ES-I3 (cell line): ENCODE data around the gene DNAJB1.
A peak's percentile ranks its signal among the peaks of the same experiment; 100 is the strongest.
"Not testable (repeated sequence)": the region's sequence is repeated elsewhere in the genome, so short reads cannot be mapped to it uniquely, and the experiment has no call there.

Source experiments
- H3K36me3 ChIP-seq: 2 replicates; pipeline ENCODE4 v1.6.1; 2013; ENCODE audit warnings: mild to moderate bottlenecking, low read length, control low read depth, moderate library complexity; ENCODE audit not compliant: insufficient read depth
- H3K4me1 ChIP-seq: 2 replicates; pipeline ENCODE4 v1.6.1; 2013; ENCODE audit warnings: mild to moderate bottlenecking, control low read depth, low read length; ENCODE audit not compliant: insufficient read depth
- H3K9ac ChIP-seq: 2 replicates; pipeline ENCODE4 v1.6.1; 2013; ENCODE audit warnings: low read depth, mild to moderate bottlenecking, low read length, moderate library complexity
- H3K9me3 ChIP-seq: 2 replicates; pipeline ENCODE4 v1.6.1; 2013; ENCODE audit warnings: mild to moderate bottlenecking, low read length, moderate library complexity; ENCODE audit not compliant: control insufficient read depth, insufficient read depth

The DNAJB1 gene

GRCh38 chr19:14544047-14544446, 25.9 kb upstream of the DNAJB1 start:
- peaks cover 4% of the 10 kb centered on the region; the same call in 1 of the 2 replicates for H3K4me1 ChIP-seq
- H3K9ac ChIP-seq: no peak overlapping the region
- H3K9me3 ChIP-seq: no peaks in the 10 kb centered on the region
- H3K36me3 ChIP-seq: no peaks in the 10 kb centered on the region

DNA sequence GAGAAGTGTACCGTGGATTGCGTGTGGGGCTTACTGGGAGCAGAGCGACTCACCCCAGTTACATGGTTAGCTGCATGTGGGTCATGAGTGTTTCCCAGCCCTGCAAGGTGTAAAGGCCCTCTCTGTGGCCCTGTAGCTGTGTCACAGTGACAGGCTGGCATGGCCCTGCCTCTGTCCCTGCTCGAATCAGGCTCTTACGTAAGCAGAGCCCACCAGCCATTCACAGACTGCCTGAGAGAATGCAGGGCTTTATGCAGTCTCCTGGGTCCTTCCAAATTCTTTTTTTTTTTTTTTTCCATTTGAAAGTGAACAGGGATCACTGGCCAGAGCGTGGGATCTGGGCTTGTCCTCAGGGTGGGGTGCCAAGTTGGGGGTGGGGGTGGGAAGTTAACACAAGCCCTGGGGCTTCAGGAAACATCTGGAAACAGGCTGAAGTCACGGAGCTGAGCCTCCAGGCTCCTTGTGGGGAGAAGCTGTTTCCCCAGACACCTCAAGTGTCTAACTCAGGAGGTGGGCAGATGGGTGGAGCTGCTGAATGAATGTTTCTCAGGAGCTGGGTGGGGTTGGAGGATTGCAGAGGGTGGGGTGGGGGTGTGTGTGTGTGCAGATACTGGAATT, 24.6 kb upstream of the DNAJB1 start:
- no peaks in the 10 kb centered on the region for H3K36me3 ChIP-seq
- H3K9me3 ChIP-seq: no peaks in the 10 kb centered on the region
- H3K9ac ChIP-seq: no peak overlapping the region
- peaks cover 4% of the 10 kb centered on the region; the same call in 1 of the 2 replicates for H3K4me1 ChIP-seq

GRCh38 chr19:14541979-14542378, 23.8 kb upstream of the DNAJB1 start:
- H3K9me3 ChIP-seq, H3K4me1 ChIP-seq, H3K9ac ChIP-seq, H3K36me3 ChIP-seq: not testable (repeated sequence)

GRCh38 chr19:14540741-14541525, 22.7 kb upstream of the DNAJB1 start:
- no peak overlapping the region for H3K9ac ChIP-seq

DNA sequence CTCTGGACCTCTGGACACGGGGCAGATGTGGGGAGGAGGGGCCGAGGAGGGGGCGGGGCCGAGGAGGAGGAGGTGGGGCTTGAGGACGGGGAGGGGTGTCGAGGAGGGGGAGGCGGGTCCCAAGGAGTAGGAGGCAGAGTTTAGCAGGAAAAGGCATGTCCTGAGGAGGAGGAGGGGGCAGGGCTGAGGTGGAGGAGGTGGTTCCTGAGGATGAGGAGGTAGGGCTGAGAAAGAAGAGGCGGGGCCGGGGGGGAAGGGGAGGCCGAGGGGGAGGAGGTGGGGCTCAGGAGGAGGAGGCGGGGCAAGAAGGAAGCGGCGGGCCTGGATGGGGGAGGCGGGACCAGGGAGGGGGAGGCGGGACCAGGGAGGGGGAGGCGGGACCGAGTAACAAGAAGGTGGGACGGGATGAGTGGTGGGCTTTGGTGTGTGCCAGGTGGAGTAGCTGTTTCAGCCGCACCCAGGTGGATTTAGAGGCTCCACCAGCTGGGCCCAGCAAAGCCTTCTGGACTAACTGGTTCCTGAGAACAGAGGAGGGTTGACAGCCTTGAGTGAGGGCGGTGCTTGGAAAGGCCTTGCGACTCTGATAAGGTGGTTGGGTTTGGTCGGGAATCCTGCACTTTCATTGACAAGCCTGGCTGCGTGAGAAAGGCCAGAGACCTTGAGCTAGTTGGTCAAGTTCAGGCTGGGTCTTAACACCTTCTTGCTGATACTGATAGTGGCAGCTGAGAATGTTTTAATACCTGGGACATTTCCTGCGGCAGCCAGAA, 18.9 kb upstream of the DNAJB1 start:
- no peaks in the 10 kb centered on the region for H3K36me3 ChIP-seq

More at GRCh38 chr19:14540741-14541525, 22.7 kb upstream of the DNAJB1 start:
- H3K36me3 ChIP-seq: no peaks in the 10 kb centered on the region
- H3K9me3 ChIP-seq: no peaks in the 10 kb centered on the region
- peaks cover 8% of the 10 kb centered on the region for H3K4me1 ChIP-seq

GRCh38 chr19:14533450-14533849, 15.3 kb upstream of the DNAJB1 start:
- H3K9ac ChIP-seq: no peak overlapping the region
- H3K4me1 ChIP-seq: peaks cover 8% of the 10 kb centered on the region
- H3K36me3 ChIP-seq: no peaks in the 10 kb centered on the region
- H3K9me3 ChIP-seq: no peaks in the 10 kb centered on the region

More for the DNA sequence above, 18.9 kb upstream of the DNAJB1 start:
- no peaks in the 10 kb centered on the region for H3K9me3 ChIP-seq
- H3K4me1 ChIP-seq: peaks cover 8% of the 10 kb centered on the region
- H3K9ac ChIP-seq: peak overlapping the region; percentile 32; the same call in 1 of the 2 replicates

- H3K9me3 ChIP-seq: no peaks in the 10 kb centered on the region
- no peaks in the 10 kb centered on the region; the same call in 1 of the 2 replicates for H3K4me1 ChIP-seq
- H3K36me3 ChIP-seq: no peaks in the 10 kb centered on the region
- H3K9ac ChIP-seq: peak overlapping the region; percentile 96; the same call in 1 of the 2 replicates
These were observed 12.3 kb upstream of the DNAJB1 start for GRCh38 chr19:14530506-14530905.

- no peaks in the 10 kb centered on the region for H3K36me3 ChIP-seq
These were observed 11.8 kb upstream of the DNAJB1 start for GRCh38 chr19:14530005-14530348.

DNA sequence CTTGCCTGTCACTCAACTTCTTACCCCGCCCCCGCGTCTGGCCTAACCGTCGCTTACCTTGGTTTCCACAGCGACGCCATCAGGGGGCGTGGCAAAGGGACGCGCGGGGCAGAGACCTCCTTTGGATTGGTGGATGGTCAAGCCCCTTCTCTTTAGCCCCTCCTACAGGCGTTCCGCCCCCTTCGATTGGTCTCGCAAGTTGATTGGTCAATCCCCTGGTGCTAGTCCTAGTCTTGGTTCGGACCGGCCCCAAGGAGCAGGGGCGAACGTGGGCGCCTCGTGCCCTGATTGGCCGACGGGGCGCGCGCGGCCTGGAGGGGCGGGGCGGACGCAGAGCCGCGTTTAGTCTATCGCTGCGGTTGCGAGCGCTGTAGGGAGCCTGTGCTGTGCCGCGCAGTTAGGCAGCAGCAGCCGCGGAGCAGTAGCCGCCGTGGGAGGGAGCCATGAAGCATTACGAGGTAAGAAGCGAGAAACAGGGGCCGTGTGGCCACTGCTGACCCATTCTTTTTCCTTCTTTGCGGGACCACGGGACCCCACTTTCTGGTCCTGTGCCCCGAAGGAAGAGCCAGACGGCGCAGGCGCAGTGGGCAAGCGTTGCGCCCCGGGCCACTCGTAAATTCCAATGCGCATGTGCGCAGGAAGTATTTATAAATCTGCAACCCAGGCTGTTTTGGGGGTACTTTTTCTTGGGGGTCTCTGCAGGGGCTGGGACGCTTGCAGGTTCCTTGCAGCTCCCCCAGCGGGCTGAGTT, 11.2 kb upstream of the DNAJB1 start, which contains the start of gene TECR:
TECR (plus strand) TSS at position 341 of the 751 bp plus-strand sequence; CDS start at position 444, 103 bp downstream.
- Histone ChIP-seq H3K9ac (peak within 1 kb of the TSS; percentile 96), H3K9me3 (no peaks in the 10 kb centered on the region), H3K36me3 (no peaks in the 10 kb centered on the region), H3K4me1 (no peaks in the 10 kb centered on the region; the same call in 1 of the 2 replicates)

More at GRCh38 chr19:14530005-14530348, 11.8 kb upstream of the DNAJB1 start:
- Histone ChIP-seq H3K9ac (peak overlapping the region; percentile 96), H3K9me3 (no peaks in the 10 kb centered on the region), H3K4me1 (no peaks in the 10 kb centered on the region; the same call in 1 of the 2 replicates)

GRCh38 chr19:14528419-14529253, 10.4 kb upstream of the DNAJB1 start:
- H3K4me1 ChIP-seq: no peaks in the 10 kb centered on the region; the same call in 1 of the 2 replicates
- H3K9ac ChIP-seq: peak overlapping the region; percentile 63; the same call in 1 of the 2 replicates
- H3K9me3 ChIP-seq: no peaks in the 10 kb centered on the region
- no peaks in the 10 kb centered on the region for H3K36me3 ChIP-seq

- H3K4me1 ChIP-seq: no peaks in the 10 kb centered on the region; the same call in 1 of the 2 replicates
- H3K9me3 ChIP-seq: no peaks in the 10 kb centered on the region
- no peaks in the 10 kb centered on the region for H3K36me3 ChIP-seq
- no peak overlapping the region for H3K9ac ChIP-seq
These were observed 8.2 kb upstream of the DNAJB1 start for GRCh38 chr19:14526423-14526822.

DNA sequence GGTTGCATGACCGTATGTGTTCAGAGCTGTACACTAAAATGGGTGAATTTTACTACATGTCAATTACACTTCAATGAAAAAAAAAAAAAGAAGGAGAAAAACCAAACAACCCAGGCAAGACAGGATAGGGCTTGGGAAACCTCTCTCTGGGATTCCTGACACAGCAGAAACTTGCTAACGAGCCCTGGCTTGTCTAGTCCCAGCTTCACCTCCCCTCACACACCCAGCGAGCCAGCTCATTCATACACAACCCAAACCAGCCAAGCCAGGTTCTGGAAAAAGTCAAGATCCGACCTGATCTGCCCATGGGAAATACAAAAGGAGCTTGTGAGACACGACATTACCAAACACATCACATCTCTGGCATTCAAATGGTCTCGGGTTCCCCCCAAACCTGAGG, 7.5 kb upstream of the DNAJB1 start:
- no peak overlapping the region; the same call in 1 of the 2 replicates for H3K9ac ChIP-seq

DNA sequence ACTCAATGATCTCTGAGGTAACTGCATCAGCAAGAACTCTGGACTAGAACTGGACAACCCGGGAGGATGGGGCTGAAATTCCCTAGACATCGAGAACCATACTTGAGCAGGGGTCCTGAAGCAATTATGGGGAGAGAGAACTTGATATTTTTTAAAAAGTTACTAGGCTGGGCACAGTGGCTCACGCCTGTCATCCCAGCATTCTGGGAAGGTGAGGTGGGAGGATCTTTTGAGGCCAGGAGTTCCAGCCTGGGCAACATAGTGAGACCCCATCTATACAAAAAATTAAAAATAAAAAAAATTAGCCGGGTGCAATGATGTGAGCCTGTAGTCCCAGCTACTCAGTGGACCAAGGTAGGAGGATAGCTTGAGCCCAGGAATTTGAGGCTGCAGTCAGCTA, 2.3 kb upstream of the DNAJB1 start:
- peaks cover 6% of the 10 kb centered on the region; the same call in 1 of the 2 replicates for H3K36me3 ChIP-seq
- H3K9ac ChIP-seq: no peak overlapping the region
- no peaks in the 10 kb centered on the region for H3K9me3 ChIP-seq
- peaks cover 7% of the 10 kb centered on the region for H3K4me1 ChIP-seq

More for the DNA sequence above, 7.5 kb upstream of the DNAJB1 start:
- Histone ChIP-seq H3K4me1 (no peaks in the 10 kb centered on the region; the same call in 1 of the 2 replicates), H3K36me3 (no peaks in the 10 kb centered on the region), H3K9me3 (no peaks in the 10 kb centered on the region)
